Superior temporal gyrus (tissue), 1 donor: ENCODE measurements around the gene MAP3K4.
A peak's percentile ranks its signal among the peaks of the same experiment; 100 is the strongest.
"Not testable (repeated sequence)": the region's sequence is repeated elsewhere in the genome, so short reads cannot be mapped to it uniquely, and the experiment has no call there.

Experiments
- DNase-seq: peaks from one replicate; pipeline ENCODE4 v3.0.0-alpha.2; 2016; ENCODE audit errors: extremely low spot score

Gene MAP3K4

GRCh38 chr6:160967833-160968232 lies 23.7 kb upstream of the MAP3K4 start:
- DNase-seq, result no peak

- no peak for DNase-seq
Measured at GRCh38 chr6:160971171-160971570, 20.4 kb upstream of the MAP3K4 start.

GRCh38 chr6:160972111-160972510 lies 19.5 kb upstream of the MAP3K4 start:
- DNase-seq, result no peak

- not testable (repeated sequence) for DNase-seq
Measured at GRCh38 chr6:160972594-160972993, 19.0 kb upstream of the MAP3K4 start.

DNA sequence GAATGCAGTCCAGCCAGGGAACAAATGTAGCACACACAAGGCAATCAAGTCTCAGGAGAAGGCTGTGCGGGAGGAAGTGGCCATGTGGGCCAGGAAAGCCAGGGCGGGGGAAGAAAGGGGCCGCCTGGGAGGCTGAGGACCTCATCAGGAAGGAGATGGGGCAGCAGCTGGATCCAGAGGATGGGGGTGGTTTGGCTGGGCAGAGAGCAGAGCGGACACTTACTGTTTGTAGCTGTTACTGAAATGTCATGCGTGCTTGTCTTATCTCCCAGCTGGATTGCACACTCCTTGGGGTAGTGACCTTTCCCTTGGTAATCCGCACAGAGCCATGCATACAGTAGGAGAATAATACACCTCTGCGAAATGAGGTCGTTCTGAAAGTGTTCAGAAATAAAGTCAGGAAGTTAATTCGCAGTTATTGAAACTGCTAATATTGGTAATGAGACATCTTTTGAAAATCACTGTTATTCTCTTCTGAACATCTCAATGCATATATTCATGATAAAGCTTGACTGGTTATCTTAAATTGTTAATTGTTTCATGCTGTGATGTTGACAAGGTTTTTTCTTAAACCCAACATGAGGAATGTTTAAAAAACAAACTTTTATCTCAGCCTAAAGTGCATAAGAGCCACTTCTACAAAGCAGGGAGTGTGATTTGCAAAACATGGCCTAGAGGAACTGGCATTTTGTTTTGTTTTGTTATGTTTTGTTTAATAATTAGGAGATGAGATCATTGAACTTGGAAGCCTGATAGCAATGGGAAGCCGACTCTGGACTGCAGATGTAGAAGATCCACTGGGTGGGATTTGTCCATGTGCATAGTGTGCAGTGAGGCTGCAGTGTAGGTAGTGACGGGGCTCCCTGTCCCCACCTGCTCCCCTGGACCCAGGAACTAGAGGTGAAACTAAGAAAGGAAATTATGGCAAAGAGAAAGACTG lies 18.0 kb upstream of the MAP3K4 start:
- no peak for DNase-seq

DNA sequence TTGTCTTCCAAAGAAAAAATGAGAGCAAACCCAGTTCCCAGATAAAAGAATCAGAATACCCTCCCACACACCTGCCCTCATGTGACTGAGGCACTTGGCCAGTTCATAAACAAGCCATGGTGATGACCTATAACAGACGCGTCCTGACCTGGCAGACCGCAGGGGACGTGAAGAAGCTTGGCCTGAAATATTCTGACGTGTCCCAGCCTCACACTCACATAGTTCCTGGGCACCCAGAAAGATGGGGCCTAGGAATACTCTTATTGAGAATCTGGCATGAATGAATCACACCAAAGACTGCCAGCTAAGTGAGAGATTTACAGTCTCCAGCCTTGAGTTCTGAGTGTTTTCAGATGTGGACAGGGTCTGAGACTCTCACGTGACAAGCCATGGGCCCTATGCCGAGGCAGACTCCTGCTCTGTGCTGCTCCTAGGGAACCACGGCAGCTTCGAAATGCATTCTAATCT lies 17.2 kb upstream of the MAP3K4 start:
- DNase-seq, result no peak

DNA sequence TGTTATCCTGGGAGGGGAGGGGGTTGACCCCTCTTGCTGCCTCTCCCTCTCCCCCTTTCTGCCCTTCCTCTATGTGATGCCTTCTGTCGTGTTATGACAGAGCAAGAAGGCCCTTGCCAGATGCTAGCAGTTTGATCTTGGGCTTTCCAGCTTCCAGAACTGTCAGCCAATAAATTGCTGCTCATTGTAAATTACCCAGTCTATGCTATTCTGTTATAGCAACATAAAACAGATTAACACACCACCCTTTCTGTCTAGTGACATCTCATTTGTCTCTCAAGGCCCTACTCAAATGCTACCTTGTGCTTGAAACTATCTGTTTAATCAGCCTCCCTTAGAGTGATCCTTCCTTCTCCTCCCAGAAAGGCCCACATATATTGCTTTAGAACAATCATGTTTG lies 16.4 kb upstream of the MAP3K4 start:
- DNase-seq, result no peak

DNA sequence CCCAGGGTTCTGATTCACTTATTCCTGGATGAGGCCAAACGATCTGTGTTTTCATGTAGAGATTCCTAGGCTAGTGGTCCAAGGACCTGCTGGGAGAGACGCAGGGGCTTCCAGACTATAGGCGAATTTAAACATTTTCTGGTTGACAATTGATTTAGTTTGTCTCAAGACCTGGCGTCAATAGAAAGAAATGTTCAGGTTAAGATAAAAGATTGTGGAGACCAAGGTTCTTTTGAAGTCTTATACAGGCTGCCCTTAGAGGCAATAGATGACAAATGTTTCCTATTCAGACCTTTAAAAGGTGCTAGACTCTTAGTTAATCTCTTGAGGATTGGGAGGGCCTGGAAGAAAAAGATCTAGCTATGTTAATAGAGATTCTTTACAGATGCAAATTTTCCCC lies 15.6 kb upstream of the MAP3K4 start:
- DNase-seq, result not testable (repeated sequence)

DNA sequence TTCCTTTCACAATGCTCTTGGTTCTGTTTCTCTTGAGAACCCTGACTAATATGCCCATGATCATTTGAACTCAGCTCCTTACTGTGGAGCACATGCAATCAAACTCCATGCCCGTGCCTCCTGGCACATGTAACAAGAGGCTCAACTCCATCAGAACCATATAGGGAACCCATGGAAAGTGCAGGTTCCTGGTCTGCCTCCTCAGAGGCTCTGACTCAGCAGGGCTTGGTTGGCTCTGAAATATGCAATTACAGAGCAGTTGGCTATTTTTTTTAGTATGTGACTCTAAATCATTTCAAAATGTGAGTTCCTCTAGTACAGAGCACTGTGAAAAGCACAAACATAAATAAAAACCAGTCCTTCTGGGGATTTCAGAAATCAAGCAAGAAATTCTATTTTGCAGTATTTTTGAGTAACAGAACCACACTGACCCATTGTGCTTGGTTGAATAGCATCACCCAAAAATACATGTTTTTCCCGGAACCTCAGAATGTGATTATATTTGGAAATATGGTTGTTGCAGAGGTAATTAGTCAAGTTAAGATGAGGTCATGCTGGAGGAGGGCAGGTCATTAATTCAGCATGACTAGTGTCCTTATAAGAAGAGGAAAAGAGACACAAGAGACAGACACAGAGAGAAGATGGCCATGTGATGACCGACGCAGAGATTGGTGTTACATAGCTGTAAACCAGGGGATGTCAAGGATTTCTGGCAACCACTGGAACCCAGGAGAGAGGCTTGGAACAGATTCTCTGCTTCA lies 13.2 kb upstream of the MAP3K4 start:
- no peak for DNase-seq

DNA sequence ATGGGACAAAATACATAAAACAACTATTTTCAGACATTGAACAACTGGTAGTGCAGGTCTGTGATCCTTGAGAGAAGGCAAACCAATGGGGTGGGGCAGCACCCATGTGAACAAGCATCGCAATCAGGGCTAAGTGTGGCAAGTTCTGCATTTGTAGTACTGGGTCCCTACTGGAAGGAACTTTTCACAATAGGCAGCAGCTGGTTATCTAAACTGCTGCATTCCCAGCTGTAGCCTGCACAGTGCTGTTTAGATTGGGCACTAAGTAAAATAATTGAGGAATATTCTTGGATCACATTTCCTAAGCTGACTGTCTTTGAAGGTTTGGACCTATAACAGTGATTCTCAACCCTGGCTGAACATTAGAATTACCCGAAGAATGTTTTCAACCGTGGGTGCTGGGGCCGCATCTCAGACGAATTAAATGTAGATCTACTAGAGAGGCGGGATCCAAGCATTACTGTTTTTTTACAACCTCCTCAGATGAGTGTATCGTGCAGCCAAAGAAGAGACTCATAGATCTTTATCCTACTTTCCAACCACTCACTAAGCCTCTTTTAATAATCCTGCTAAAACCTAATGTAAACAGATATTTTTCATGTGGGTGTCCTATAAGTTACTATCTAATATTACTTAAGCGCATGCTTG lies 12.4 kb upstream of the MAP3K4 start:
- DNase-seq, result no peak

DNA sequence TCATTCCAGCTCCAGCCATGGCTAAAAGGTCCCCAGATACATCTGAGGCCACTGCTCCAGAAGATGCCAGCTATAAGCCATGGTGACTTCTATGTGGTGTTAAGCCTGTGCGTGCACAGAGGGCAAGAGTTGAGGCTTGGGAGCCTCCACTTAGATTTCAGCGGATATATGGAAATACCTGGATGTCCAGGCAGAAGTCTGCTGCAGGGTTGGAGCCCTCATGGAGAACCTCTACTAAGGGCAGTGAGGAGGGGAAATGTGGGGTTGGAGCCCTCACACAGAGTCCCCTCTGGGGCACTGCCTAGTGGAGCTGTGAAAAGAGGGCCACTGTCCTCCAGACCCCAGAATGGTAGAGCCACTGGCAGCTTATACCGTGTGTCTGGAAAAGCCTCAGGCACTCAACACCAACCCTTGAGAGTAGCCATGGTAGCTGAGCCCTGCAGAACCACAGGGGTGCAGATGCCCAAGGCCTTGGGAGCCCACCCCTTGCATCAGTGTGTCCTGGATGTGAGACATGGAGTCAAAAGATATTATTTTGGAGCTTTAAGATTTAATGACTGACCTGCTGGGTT lies 8.1 kb upstream of the MAP3K4 start:
- DNase-seq, result not testable (repeated sequence)

GRCh38 chr6:160986851-160987250 lies 4.7 kb upstream of the MAP3K4 start:
- DNase-seq, result no peak

DNA sequence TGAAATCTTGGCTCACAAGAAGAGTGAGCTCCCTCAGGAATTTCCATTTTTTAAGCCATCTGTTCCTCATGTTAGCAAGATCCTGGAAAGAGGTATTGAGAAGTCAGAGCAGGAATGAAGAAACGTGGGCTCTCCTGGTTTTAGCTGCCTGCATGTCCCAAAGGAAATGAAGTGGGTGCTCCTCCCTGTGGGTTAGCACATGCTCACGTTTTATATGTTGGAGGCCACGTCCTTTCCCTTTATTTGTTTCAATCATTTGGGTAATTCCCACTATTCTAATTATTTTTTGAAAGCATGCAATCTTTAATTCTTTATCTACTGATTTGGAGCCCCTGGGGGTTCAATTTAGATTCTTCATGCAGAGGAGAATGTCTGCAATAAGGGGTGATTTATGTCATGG lies 4.3 kb upstream of the MAP3K4 start:
- DNase-seq, result no peak

DNA sequence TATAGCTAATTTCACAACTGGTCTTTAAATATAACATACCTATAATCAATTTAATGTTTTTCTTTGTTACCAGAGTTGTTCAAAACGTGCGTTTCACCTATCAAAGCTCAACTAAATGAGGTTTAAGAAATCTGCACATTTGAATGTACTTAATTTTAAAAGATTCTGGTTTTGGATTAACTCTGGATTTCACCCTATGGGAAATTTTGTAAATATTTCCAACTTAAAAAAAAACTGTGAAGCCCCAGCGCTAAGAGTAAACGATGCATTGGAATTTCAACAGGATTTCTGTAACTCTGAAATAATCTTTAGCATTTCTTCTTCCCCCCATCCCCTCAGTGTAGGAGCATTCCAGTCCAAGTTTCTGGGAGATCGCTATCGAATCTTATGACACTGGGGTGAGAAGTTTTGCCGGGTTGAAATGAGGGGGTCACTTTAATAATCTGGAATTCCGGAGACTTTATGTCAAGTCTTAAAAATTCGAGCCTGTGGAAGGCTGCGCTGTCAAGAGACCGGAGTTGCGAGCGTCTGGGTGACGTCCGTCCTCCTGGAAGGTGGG lies 643 bp upstream of the MAP3K4 start:
- DNase-seq, result peak; percentile 36

DNA sequence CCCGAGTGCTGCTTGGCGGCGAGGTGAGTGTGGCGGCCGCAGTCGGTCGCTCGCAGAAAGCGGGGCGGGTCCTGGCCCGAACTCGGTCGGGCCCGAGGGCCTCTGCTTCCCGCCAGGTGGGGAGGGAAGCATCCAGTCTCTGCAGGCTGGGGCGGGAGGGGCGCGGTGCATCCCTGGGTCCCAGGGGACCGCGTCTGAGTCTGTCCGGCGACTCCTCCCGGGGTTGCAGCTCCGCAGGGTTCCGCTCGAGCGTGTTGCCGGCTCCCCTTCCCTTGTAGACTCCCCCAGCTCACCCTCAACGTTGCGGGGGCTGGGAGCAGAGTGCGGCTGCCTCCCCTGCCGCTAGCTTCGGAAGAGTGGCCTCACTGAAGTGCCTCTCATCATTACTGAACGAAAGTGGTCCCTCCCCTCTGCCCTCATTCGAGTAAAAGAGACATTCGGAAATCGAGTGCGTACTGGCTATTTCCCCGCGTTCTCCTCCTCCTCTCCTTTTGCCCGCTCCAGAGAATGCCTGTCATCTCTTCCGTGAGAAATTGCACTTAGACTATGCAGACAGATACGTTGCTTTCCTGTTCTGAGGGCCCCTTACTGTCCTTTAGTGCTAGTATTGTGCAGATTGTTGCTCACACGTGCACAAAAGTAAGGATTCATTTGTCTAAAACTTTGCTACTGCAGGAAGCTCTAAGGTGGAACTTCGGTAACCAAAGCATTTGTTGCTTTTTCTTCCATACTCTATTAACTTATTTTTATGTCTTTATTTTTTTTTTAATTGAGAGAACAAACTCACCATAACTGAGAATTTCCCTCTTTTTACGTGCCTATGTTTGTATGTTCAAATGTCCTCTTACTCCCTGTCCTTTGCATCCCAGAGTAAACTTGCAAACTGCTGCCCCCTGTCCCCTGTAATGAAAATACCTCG lies 751 bp downstream of the MAP3K4 start:
- peak; percentile 78 for DNase-seq

- DNase-seq, result no peak
Measured at GRCh38 chr6:160992980-160993314, 1.4 kb downstream of the MAP3K4 start.

GRCh38 chr6:160995271-160995670 lies 3.7 kb downstream of the MAP3K4 start:
- no peak for DNase-seq

DNA sequence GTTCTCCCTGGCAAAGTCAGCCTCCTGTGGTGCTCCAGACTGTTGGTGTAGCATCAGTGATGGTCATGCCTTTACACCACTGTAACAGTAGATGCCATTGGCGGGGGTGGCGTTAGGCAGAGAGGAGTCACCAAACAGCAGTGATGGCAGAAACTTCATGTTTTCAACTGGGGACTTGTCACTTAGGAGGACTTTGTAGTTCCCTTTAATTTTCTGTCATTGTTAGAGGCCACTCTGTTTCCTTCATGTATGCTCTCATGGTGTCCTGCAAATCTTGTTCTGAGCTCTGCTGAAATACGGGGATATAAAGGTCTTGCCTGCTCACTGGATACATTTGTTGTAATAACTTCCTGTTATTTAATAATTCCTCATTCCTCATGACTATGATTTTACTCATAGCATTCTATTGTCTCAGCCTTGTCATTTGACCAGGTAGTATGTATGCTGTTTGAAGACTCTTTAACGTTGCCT lies 4.6 kb downstream of the MAP3K4 start:
- no peak for DNase-seq

GRCh38 chr6:160998217-160998616 lies 6.6 kb downstream of the MAP3K4 start:
- DNase-seq, result no peak

GRCh38 chr6:160998766-160999165 lies 7.2 kb downstream of the MAP3K4 start:
- no peak for DNase-seq

DNA sequence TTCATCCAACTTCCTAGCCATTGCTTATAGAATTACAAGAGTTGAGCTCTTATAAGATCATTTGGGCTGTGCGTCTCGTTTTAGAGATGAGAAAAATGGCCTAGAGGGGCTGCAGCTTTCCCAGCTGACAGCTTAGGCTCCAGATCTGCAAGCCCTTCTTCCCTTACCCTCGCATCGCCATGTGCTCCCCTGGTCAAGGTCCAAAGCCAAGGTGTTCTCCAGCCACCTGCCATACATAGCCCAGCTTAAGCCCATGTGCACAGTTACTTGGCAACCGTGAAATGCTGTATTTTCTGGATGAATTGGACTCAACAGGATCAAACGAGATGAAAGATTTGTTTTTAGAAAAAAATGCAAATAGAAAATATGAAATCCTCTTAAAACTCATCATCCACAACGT lies 7.9 kb downstream of the MAP3K4 start:
- DNase-seq, result no peak
